Midbrain (tissue), 1 donor: Measurements from ENCODE around the gene HMGCS2.
"Not testable (repeated sequence)": the region's sequence is repeated elsewhere in the genome, so short reads cannot be mapped to it uniquely, and the experiment has no call there.

Experiments used
- DNase-seq: peaks from one replicate; lab custom pipeline; 2025; lab: John Stamatoyannopoulos, UW

HMGCS2 gene

GRCh38 chr1:119731741-119732430 is 36.8 kb downstream of the HMGCS2 start:
- DNase-seq = no peak

GRCh38 chr1:119731060-119731459 is 37.6 kb downstream of the HMGCS2 start:
- DNase-seq = no peak

GRCh38 chr1:119729044-119729443 is 39.7 kb downstream of the HMGCS2 start:
- DNase-seq = no peak

GRCh38 chr1:119727991-119728390 is 40.7 kb downstream of the HMGCS2 start:
- DNase-seq = no peak

GRCh38 chr1:119725626-119726025 is 43.1 kb downstream of the HMGCS2 start:
- DNase-seq = no peak

- DNase-seq = no peak
Observed at GRCh38 chr1:119724611-119725218, 44.0 kb downstream of the HMGCS2 start.

- no peak for DNase-seq
Observed at GRCh38 chr1:119721896-119722295, 46.8 kb downstream of the HMGCS2 start.

- no peak for DNase-seq
Observed at GRCh38 chr1:119720866-119721440, 47.8 kb downstream of the HMGCS2 start.

GRCh38 chr1:119718972-119719371 is 49.7 kb downstream of the HMGCS2 start:
- no peak for DNase-seq

GRCh38 chr1:119718409-119718808 is 50.3 kb downstream of the HMGCS2 start:
- DNase-seq = no peak

GRCh38 chr1:119715542-119715941 is 53.2 kb downstream of the HMGCS2 start:
- peak; percentile 54 for DNase-seq

- DNase-seq = peak; percentile 34
Observed at GRCh38 chr1:119714583-119714982, 54.1 kb downstream of the HMGCS2 start.

- peak; percentile 81 for DNase-seq
Observed at GRCh38 chr1:119713749-119714456, 54.8 kb downstream of the HMGCS2 start.

- peak; percentile 59 for DNase-seq
Observed at GRCh38 chr1:119713039-119713748, 55.5 kb downstream of the HMGCS2 start.

GRCh38 chr1:119712342-119713038 is 56.2 kb downstream of the HMGCS2 start:
- DNase-seq = peak; percentile 66

GRCh38 chr1:119711804-119712341 is 56.8 kb downstream of the HMGCS2 start, which contains the start of gene PHGDH:
TSS of gene PHGDH (plus strand) at chr1:119711934. CDS start at chr1:119712023, 89 bp downstream.
- peak; percentile 66 for DNase-seq

GRCh38 chr1:119711356-119711803 is 57.3 kb downstream of the HMGCS2 start:
- not testable (repeated sequence) for DNase-seq

- DNase-seq = not testable (repeated sequence)
Observed at GRCh38 chr1:119706599-119706998, 62.1 kb downstream of the HMGCS2 start.

GRCh38 chr1:119703666-119704450 is 64.8 kb downstream of the HMGCS2 start:
- no peak for DNase-seq

- no peak for DNase-seq
Observed at GRCh38 chr1:119702384-119702783, 66.3 kb downstream of the HMGCS2 start.
